Hippocampal formation (tissue), 2 donors: ENCODE measurements around the gene STAC3.

Source experiments
- DNase-seq, 2 donors: peaks; one replicate each; lab custom pipeline; 2025; lab: John Stamatoyannopoulos, UW

Gene STAC3

DNA sequence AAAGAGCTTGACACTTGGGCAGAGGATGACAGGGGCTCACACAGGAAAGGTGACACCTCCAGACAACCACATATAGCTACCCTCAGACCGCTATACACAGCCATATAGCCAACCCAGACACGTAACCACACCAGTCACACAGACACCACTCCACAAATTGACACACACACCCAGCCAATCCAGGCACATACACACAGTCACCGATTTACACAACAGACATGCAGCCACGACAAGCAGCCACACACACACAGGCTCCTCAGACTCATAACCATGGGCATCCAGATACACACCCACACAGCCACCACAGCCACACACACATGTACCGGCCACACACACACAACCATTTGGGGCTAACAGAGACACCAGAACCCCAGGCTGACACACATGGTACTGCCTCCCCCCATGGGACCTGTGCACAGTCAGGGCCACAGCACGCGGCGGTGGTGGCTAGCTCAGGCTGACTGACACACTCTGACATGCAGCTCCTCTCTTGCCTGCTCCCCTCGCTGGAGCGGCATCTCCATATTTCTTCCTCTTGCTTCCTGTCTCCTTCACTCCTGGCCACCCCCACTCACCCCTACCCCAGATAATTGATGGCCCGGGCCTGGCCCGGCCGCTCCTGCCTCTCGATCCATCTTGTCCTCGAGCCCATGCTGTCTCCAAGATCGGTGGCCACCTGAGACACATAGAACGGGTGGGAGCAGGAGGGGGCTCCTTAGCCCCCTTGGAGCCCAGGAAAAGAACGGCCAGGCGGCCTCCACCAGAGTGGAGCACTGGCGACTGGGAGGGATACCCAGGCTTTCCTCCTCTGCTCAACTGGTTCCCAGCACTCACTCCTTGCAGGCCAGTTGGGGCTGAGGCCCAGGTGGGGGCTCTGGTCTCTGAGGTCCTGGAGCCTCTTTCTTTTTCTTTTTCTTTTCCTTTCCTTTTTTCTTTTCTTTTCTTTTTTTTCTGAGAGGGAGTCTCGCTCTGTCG lies 27.5 kb downstream of the STAC3 start:
- no peak for DNase-seq

DNA sequence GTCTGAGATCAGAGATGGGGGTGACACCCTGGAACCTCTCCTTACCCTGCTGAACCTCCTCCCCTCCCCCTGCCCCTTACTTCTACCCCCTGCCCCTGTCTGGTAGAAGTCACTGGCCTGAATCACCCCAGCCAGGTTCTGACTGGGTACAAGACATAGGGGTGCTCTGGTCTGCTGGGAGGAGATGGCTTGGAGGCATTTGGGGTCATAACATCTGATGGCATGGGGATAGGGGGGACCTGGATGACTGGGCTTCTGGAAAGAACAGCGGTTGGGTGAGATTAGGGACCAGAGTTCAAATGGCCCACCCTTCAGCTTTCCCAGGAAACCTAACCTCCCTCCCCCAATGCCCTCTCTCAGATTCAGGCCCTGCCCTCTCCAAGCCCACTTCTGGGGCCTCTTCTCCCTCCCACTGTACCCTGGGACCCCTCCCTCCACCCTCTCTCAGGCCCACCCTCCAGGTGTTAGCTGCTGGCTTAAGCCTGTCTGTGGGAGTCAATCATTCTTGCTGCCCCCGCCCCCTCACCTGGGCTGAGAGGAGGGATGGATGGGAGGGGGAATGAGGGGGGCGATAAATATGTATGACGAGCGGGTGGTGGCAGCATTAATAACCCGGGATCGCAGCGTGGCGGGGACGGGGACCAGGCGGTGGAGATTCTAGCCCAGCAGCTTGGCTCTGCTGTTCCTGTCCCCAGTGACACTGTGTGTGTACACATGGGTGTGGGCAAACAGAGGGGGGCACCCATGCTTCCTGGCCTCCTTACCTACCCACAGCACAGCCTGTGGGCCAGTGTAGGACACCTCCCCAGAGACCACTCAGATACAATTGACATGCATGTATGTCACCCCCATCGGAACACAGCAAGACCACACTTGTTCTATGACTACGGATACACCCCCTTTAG lies 28.4 kb downstream of the STAC3 start:
- no peak for DNase-seq

DNA sequence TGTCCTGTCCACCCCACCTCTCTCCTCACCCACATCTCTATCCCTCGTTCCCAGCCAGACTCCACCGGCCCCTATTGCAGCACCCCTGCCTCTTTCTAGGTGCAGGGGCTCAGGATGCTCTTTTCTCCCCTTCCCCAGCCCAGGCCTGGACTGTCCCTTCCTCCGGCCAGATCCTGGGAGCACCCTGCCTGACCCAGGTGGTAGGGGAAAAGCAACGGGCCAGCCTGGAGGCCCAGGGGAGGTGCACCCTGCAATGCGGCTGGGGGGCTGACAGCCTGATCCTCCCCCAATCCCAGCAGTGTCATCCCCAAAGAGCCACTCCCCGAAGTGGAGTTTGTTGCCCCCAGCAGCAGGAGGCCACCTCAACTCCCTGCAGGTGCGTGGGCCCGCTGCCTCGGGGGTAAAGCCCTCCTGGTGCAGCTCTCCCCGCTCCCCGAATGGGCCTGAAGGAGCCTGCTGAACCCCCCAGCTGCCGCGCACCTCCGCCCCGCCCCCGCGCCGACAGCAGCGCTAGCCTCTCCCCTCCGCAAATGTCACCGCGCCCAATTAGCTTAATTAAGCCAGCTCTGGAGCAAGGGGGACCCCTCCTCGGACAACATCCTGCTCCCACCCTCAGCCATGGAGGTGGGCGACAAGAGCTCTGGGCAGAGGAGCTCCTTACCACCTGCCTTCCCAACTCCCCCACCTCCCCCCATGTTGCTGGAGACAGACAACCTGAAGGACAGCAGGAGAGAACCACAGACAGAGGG lies 29.6 kb downstream of the STAC3 start:
- DNase-seq: no peak

- DNase-seq: no peak
Observed at GRCh38 chr12:57220770-57221168, 30.2 kb downstream of the STAC3 start.

GRCh38 chr12:57219993-57220754 lies 30.8 kb downstream of the STAC3 start:
- DNase-seq: no peak

DNA sequence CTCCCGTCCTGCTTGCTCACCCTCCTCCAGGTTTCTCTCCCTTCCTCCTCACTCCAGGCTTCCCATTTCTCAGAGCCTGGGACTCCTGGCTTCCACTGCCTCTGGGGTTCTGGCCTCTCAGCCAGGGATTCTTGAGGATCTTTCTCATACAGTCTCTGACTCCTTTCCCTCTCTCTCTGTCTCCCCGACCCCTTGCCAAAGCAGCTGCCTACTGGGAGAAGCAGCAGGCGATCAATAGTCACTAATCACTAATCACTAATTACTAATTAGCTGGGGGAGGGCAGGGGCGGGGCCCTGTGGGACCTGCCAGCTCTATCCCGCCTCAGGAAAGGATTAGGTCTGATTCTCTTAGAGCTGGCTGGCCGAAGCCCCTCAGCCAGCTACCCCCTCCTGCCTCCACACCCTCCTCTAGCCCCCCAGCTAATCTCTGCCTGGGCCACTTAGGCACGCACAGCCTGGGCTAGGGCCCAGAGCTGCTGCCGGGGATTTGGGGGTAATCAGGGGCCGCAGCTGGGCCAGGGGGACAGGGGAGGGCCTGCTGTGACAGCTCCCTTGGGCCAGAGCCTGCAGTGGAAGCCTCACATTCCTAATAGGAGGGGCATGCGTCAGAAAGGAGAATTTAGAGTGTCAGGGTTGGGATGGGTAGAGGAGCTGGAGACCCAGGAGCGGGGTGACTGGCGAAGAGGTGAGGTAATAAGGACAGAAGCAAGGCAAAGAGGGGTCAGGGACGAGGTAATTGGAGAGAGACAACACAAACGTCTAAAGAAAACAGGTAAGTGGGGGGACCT lies 31.6 kb downstream of the STAC3 start:
- no peak for DNase-seq

- DNase-seq: no peak
Observed at GRCh38 chr12:57218030-57218853, 32.7 kb downstream of the STAC3 start.

DNA sequence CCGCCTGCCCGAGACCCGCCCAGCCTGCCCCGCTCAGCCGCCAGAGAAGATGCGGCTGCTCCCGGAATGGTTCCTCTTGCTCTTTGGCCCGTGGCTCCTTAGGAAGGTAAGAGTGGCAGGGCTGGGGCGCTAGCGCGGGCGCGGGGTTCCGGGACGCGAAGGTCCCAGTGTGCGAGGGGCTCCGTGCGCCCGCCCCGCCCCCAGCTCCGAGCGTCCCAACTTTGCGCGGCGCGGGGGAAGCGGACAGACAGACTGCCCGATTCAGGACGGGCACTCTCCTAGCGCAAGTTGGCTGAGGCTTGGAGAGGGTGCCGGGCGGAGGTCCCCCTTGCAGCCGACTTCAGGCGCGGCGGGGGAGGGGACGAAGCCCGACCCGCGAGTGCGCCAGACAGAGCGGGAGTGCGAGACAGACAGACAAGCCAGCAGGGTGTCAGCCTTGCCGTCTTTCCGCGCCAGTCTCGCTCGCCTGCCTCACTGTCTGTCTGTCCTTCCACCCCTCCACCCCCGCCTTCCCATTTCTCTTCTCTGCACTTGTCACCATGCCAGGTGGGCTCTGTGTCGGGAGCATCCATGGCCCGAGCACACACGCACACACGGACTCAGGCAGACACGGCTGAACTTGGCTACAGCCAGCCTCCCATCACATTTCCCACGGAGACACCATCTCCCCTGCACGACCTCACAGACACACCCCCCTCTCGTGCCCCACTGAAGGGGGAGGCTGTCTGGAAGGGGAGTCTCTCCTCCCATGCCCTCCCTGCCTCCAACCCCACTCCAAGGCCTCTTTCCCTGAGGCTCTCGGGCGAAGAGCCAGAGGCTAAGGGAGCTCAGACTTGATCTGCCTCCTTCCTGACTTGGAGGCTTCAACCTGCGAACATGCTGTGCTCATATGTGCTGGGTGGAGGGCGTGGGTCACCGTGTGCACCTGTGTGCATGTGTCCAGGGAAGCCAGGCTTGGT lies 33.8 kb downstream of the STAC3 start:
- DNase-seq: no peak

GRCh38 chr12:57216014-57216911 lies 34.7 kb downstream of the STAC3 start, which contains the start of gene NXPH4:
NXPH4 (plus strand) TSS chr12:57216794; CDS start chr12:57216970, 176 bp downstream.
- DNase-seq: no peak

DNA sequence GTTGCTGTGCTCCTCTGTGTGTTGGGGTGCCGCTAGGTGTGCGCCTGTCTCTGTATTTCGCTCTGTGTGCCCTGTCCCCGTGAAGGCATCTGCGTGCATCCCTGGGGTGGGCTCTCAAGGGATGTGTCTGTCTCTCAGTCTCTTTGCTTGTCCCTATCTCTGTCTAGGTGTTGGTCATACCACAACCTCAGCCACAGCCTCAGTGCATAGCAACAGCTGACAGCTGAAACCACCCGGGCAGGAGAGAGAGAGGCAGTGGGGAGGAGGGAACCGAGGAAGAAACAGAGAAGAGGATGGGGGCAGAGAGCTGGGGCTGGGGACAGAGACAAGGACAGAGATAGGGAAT lies 35.3 kb downstream of the STAC3 start:
- no peak for DNase-seq

DNA sequence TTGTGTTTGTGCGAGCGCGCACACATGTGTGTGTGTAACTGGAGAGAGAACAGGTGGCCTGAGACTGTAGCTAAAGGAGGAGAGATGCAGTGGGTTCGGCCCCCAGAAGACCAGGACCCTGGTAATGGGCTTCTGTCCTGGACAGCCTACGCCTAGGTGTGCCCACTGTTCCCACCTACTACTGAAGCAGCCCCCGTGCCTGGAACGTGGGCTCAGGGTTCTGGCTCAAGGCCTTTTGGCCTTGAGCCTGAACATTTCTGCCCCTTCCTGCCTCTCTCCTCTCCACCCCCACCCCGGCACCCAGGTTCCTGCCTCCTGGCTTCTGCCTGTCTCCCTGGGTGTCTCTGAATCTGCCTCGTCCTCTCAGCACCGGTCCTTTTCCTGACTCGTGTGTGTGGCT lies 35.9 kb downstream of the STAC3 start:
- DNase-seq: no peak

DNA sequence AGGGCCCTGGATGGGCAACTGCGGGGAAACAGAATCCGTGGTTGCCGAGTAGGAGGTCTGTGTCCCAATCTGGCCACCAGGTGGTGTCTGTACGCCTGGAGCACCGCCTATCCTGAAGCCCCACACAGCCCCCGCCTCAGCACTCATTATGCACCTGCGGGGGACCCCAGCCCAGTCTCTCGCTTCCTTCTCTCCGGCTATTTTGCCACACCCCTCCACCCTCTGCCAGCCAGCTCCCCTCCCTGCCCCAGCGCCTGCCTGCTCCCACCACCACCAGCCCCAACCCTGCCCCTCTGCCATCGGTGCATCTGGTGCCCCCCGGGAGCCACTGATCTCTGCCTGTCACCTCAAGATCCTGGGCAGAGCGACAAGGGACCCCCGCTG lies 36.6 kb downstream of the STAC3 start:
- no peak for DNase-seq

DNA sequence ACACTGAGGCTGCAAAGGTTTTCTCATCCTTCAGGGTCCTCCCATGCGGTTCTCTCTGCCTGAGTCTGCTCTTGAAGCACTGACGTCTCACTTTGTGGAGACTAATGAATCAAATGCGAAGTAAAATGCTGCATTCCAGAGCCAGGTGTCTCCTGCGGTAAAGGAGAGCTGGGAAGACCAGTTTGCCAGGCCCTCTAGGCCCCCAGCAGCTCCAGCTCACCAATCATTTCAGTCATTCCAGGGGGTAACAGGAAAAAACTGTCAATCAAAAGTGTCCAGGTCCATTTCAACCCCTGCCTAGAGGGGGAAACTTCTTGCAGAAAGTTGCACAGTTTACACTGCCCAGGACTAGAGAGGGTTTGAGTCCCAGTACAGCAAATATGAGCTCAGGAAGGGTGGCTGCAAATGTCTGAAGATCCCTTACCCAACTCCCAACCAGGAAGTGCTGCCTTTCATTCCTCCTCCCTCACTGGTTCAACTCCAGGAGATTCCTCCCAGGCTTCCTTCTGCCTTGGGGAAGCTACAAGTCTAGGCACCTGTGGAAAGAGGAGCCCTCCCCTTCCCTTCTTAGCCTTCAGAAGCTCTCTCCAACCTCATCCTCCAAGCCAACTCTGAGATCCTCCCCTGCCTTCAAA lies 37.1 kb downstream of the STAC3 start:
- DNase-seq: peak; percentile 9 to 14

DNA sequence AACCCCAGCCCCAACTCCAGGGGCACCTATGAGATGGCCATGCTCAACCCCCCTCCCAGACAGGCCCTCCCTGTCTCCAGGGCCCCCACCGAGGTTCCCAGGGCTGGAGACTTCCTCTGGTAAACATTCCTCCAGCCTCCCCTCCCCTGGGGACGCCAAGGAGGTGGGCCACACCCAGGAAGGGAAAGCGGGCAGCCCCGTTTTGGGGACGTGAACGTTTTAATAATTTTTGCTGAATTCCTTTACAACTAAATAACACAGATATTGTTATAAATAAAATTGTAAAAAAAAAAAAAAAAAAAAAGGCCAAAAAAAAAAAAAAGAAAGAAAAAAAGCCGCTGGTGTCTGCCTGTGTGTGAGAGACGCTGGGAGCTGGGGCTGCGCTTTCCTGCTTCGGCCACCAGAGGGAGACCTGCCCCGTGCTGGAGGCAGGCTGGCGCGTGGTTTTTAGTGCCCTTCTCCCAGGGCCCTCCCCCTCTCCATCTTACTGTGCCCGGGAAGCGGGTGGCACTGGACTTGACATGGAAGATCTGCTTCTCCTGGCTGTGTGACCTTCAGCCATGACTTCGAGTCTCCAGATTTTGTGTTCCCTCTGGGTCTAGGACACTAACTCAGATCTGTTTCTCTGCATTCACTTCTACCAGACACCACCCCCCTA lies 37.8 kb downstream of the STAC3 start:
- peak; percentile 72 for DNase-seq

- no peak for DNase-seq
Observed at GRCh38 chr12:57212701-57213057, 38.3 kb downstream of the STAC3 start.
